Epithelial cell of esophagus (primary cell): ENCODE measurements around the gene HSPB1.

Source experiments
- DNase-seq: peaks from one replicate; pipeline ENCODE4 v3.0.0; 2010; ENCODE audit warnings: low read depth
- H3K4me3 ChIP-seq: 2 replicates; pipeline ENCODE4 v1.5.1; 2011; ENCODE audit warnings: mild to moderate bottlenecking, low read length, control low read depth
- CTCF ChIP-seq: IDR thresholded peaks from 2 replicates; pipeline ENCODE4 v1.5.1; 2011; ENCODE audit warnings: low read depth, mild to moderate bottlenecking, low read length, control low read depth, inconsistent platforms; ENCODE audit not compliant: insufficient read depth; ENCODE audit errors: missing control alignments

The HSPB1 gene

GRCh38 chr7:76349313-76349885 lies 46.9 kb downstream of the HSPB1 start:
- no peak for DNase-seq
- no peak overlapping the region for H3K4me3 ChIP-seq
- no peak for TF ChIP-seq CTCF

GRCh38 chr7:76351372-76351771 lies 48.9 kb downstream of the HSPB1 start:
- no peak for DNase-seq
- H3K4me3 ChIP-seq = no peak overlapping the region
- TF ChIP-seq CTCF = no peak

- no peak overlapping the region for H3K4me3 ChIP-seq
- TF ChIP-seq CTCF = no peak
- DNase-seq = no peak
These were observed 49.7 kb downstream of the HSPB1 start for GRCh38 chr7:76352193-76352592.

GRCh38 chr7:76353744-76354143 lies 51.3 kb downstream of the HSPB1 start:
- DNase-seq = no peak
- H3K4me3 ChIP-seq = no peak overlapping the region
- TF ChIP-seq CTCF = no peak
